Progenitor cell of endocrine pancreas (in vitro differentiated cells): ENCODE measurements around the gene CLEC10A. TPM values are rescaled to one million over a fixed set of nuclear protein-coding genes. Genes with fewer than 3 reads are reported as not detected.

Experiments
- DNase-seq: peaks from one replicate; pipeline ENCODE4 v3.0.0; 2021; ENCODE audit warnings: low spot score; ENCODE audit not compliant: unreplicated experiment
- H3K27ac Mint-ChIP-seq: 2 replicates; pipeline ENCODE4 v1.8.0; 2021; ENCODE audit warnings: mild to moderate bottlenecking, moderate library complexity, mixed read lengths
- H3K27me3 Mint-ChIP-seq: 2 replicates; pipeline ENCODE4 v1.8.0; 2021; ENCODE audit warnings: mixed read lengths
- H3K36me3 Mint-ChIP-seq: 2 replicates; pipeline ENCODE4 v1.8.0; 2022; ENCODE audit warnings: mixed read lengths; ENCODE audit not compliant: insufficient read depth
- H3K4me1 Mint-ChIP-seq: 2 replicates; pipeline ENCODE4 v1.8.0; 2021; ENCODE audit warnings: low read depth, mixed read lengths
- H3K4me3 Mint-ChIP-seq: 2 replicates; pipeline ENCODE4 v1.8.0; 2021; ENCODE audit warnings: low read depth, mild to moderate bottlenecking, moderate library complexity, mixed read lengths
- H3K9me3 Mint-ChIP-seq: 2 replicates; pipeline ENCODE4 v1.8.0; 2021; ENCODE audit warnings: low read depth, mixed read lengths
- total RNA-seq: library from RNA; stranded (reverse); gene quantifications from 2 replicates; pipeline ENCODE4 v1.2.1, GENCODE V29; 2021
- TF ChIP-seq, protein P1 (sequence below): fragments of 200-600 bp; sonication (generic); IDR thresholded peaks from one replicate; pipeline ENCODE4 v1.5.0; 2021; ENCODE audit warnings: antibody characterized with exemption, mild to moderate bottlenecking; ENCODE audit not compliant: unreplicated experiment

Gene CLEC10A
- total RNA-seq, 1 donor from 2014 or later: not detected

DNA sequence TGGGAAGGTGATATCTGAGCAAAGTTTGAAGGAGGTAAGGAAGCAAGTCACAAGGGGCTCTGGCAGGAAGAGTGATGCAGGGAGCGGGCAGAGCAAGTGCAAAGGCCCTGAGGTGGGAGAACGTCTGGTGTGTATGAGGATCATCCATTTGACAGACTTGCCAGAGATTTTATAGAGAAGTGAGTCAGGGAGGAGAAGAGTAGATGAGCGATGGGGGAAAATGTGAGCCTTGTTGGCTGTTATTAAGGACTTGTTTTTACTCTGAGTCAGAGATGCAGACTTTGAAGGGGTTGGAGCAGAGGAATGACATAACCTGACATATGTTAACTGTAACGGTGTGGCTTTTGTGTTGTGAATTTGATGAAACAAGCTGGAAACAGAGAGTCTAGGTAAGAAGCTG is 3.5 kb upstream of the CLEC10A start:
- no peak for DNase-seq
- H3K4me1 Mint-ChIP-seq: peaks cover 8% of the 10 kb centered on the region
- H3K36me3 Mint-ChIP-seq: no peaks in the 10 kb centered on the region
- H3K4me3 Mint-ChIP-seq: no peak overlapping the region
- H3K27me3 Mint-ChIP-seq: peaks cover 8% of the 10 kb centered on the region
- H3K9me3 Mint-ChIP-seq: no peaks in the 10 kb centered on the region
- H3K27ac Mint-ChIP-seq: no peak overlapping the region
- TF ChIP-seq, protein P1, sequence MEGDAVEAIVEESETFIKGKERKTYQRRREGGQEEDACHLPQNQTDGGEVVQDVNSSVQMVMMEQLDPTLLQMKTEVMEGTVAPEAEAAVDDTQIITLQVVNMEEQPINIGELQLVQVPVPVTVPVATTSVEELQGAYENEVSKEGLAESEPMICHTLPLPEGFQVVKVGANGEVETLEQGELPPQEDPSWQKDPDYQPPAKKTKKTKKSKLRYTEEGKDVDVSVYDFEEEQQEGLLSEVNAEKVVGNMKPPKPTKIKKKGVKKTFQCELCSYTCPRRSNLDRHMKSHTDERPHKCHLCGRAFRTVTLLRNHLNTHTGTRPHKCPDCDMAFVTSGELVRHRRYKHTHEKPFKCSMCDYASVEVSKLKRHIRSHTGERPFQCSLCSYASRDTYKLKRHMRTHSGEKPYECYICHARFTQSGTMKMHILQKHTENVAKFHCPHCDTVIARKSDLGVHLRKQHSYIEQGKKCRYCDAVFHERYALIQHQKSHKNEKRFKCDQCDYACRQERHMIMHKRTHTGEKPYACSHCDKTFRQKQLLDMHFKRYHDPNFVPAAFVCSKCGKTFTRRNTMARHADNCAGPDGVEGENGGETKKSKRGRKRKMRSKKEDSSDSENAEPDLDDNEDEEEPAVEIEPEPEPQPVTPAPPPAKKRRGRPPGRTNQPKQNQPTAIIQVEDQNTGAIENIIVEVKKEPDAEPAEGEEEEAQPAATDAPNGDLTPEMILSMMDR: no peak

DNA sequence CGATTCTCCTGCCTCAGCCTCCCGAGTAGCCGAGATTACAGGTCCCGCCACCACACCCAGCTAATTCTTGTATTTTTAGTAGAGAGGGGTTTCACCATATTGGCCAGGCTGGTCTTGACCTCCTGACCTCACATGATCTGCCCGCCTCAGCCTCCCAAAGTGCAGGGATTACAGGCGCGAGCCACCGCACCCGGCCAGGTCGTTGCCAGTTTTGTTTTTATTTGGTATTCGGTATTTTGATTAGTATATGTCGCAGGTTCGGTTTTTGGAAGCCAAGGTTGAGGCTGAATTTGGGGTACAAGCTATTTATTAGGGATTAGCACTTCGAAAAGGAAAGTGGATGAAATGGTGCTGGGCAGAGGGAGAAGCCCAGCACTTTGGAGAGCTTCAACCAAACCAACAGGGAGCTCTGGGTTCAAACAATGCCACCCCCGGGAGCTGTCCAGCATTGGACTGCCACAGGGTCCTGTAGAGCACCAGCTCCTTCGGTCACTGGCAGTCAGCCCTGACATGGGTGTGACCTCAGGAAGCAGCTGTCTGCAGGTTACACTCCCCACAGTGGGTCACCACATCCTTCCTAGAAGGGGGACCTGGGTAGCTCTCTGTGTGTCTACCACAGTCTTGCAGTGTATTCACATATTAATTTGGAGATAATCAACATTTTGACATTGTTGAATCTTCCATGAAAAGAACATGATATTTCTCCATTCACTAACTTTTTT is 1.5 kb upstream of the CLEC10A start:
- Mint-ChIP-seq H3K36me3 (no peaks in the 10 kb centered on the region), H3K27ac (no peak overlapping the region), H3K4me3 (no peak overlapping the region), H3K9me3 (no peaks in the 10 kb centered on the region), H3K27me3 (peaks cover 8% of the 10 kb centered on the region), H3K4me1 (no peaks in the 10 kb centered on the region)
- no peak for DNase-seq
- TF ChIP-seq, protein P1: no peak

DNA sequence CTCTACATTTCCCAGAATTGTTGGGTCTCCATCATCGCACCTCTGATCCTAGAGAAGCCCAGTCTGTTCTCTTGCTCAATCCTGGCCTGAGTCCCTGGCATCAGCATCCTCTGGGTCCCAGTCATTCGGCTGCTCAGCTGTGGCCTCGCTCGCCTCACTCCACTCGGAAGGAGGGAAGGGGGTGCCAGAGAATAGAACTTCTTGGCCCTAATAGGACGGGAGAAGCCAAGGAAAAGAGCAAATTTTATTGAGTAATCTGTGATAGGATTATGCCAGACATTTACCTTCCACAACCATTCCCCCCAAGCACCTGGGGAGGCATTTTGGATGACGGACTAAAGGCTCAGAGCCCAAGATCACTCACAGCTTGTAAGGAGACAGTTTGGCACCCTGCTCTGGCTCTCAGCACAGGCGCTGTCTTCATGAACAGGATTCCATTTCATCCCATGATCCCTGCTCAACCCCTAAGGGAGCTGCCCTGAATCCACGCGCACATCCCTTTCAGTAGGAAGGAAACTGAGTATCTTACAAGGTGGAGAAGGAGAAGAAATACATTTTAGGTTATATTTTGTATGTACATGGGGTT is 498 bp upstream of the CLEC10A start:
- DNase-seq: no peak

DNA sequence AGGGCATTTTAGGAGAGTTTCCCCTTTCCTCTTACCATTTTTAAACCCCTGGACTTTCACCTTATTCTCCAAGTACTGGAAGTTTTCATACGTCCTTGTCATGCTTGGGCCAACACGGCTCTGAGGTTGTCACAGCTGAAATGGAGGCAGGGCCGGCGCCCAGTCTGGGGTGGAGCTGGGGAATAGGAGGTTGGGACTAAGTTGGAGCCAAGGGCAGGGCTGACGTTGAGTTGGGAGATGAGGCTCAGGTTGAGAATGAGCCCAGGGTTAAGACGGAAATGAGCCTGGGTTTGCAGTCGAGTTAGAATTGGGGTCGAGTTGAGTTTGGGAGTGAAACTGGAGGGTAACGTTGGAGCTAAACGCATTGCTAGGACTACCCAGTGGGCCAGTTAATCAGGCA is 1.3 kb downstream of the CLEC10A start:
- Mint-ChIP-seq H3K36me3 (no peaks in the 10 kb centered on the region), H3K4me1 (no peaks in the 10 kb centered on the region), H3K27ac (no peak overlapping the region), H3K9me3 (no peaks in the 10 kb centered on the region), H3K27me3 (peaks cover 8% of the 10 kb centered on the region), H3K4me3 (no peak overlapping the region)
- DNase-seq: no peak
- TF ChIP-seq, protein P1: no peak

More for the DNA sequence above, 498 bp upstream of the CLEC10A start:
- Mint-ChIP-seq H3K36me3 (no peaks in the 10 kb centered on the region), H3K27me3 (peaks cover 8% of the 10 kb centered on the region), H3K9me3 (no peaks in the 10 kb centered on the region), H3K4me1 (no peaks in the 10 kb centered on the region), H3K27ac (no peak overlapping the region), H3K4me3 (no peak overlapping the region)
- TF ChIP-seq, protein P1: no peak

DNA sequence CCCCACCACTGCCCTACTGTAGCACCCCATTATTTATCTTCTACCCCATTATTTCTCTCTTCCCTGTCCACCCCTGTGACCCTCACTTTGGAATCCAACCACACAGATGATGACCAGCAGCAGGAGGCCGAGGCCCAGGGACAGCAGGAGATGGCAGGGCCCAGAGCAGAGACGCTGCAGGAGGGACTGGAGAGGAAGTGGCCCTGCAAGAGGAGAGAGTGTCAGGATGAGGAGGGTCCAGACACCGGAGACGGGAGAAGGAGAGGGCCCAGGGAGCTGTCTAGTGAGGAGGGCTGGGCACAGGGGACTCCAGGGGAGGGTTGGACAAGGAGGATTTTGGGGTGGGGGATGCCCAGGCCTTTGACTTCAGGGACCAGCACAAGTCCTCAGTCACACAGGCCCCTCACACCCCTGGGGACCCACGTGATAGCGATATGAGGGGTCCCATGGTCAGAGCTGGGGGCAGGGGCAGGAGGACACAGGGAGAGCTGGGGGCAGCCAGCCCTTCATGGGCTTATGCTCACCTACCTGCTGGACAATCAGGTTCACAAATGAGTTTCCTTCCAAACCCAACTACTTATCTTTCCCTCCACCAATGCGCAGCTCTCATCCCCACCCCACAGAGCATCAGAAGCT is 2.0 kb downstream of the CLEC10A start:
- no peaks in the 10 kb centered on the region for H3K9me3 Mint-ChIP-seq
- H3K4me3 Mint-ChIP-seq: no peak overlapping the region
- peaks cover 8% of the 10 kb centered on the region for H3K27me3 Mint-ChIP-seq
- H3K36me3 Mint-ChIP-seq: no peaks in the 10 kb centered on the region
- no peaks in the 10 kb centered on the region for H3K4me1 Mint-ChIP-seq
- TF ChIP-seq, protein P1: no peak
- H3K27ac Mint-ChIP-seq: no peak overlapping the region
- DNase-seq: no peak
